ENCODE data around the gene SPATA20.

The SPATA20 gene

GRCh38 chr17:50521514-50521913, 25.5 kb upstream of the SPATA20 start:
- no peak for TF ChIP-seq CTCF (conservative IDR thresholded peaks at IDR 0.05)
- no peak overlapping the region for H3K27ac ChIP-seq

- no peak overlapping the region for H3K27ac ChIP-seq
- no peak for TF ChIP-seq ZFX (IDR thresholded peaks at IDR 0.05)
- TF ChIP-seq CTCF (conservative IDR thresholded peaks at IDR 0.05): no peak
Observed at GRCh38 chr17:50522766-50523165, 24.2 kb upstream of the SPATA20 start.

GRCh38 chr17:50523208-50523607, 23.8 kb upstream of the SPATA20 start:
- no peak for TF ChIP-seq CTCF (conservative IDR thresholded peaks at IDR 0.05)
- no peak overlapping the region for H3K27ac ChIP-seq

GRCh38 chr17:50524838-50525237, 22.1 kb upstream of the SPATA20 start:
- no peak for TF ChIP-seq CTCF (conservative IDR thresholded peaks at IDR 0.05)
- TF ChIP-seq ZFX (IDR thresholded peaks at IDR 0.05): no peak
- H3K27ac ChIP-seq: no peak overlapping the region

GRCh38 chr17:50527155-50527762, 19.7 kb upstream of the SPATA20 start:
- TF ChIP-seq ZFX (IDR thresholded peaks at IDR 0.05) (no peak), CTCF (conservative IDR thresholded peaks at IDR 0.05) (no peak)
- H3K27ac ChIP-seq: no peak overlapping the region

- TF ChIP-seq CTCF (conservative IDR thresholded peaks at IDR 0.05): no peak
- no peak for TF ChIP-seq ZFX (IDR thresholded peaks at IDR 0.05)
- H3K27ac ChIP-seq: no peak overlapping the region
Observed at GRCh38 chr17:50527949-50528474, 19.0 kb upstream of the SPATA20 start.

GRCh38 chr17:50529849-50530248, 17.1 kb upstream of the SPATA20 start:
- TF ChIP-seq CTCF (conservative IDR thresholded peaks at IDR 0.05): no peak
- no peak for TF ChIP-seq ZFX (IDR thresholded peaks at IDR 0.05)
- H3K27ac ChIP-seq: no peak overlapping the region
